ENCODE measurements around the gene ABHD2.
A peak's percentile ranks its signal among the peaks of the same experiment; 100 is the strongest.
"Not testable (repeated sequence)": the region's sequence is repeated elsewhere in the genome, so short reads cannot be mapped to it uniquely, and the experiment has no call there.

Gene ABHD2

DNA sequence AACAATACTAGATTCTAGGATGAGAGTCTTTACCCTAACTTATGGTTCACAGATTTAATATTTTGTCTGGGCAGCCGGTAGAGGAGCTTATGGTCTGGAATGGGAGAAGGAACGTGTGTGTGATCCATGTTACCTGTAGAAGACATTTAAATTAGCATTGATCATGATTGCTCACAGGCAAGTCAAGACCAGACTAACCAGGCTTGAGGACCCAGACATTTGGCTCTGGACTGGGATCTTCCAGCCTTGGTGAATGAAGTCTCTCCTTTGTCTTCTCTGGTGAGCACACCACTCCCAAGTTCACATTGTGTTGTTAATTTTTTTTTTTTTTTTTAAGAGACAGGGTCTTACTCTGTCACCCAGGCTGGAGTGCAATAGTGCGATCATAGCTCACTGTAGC is 11.7 kb downstream of the ABHD2 start:
- no peak for DNase-seq

DNA sequence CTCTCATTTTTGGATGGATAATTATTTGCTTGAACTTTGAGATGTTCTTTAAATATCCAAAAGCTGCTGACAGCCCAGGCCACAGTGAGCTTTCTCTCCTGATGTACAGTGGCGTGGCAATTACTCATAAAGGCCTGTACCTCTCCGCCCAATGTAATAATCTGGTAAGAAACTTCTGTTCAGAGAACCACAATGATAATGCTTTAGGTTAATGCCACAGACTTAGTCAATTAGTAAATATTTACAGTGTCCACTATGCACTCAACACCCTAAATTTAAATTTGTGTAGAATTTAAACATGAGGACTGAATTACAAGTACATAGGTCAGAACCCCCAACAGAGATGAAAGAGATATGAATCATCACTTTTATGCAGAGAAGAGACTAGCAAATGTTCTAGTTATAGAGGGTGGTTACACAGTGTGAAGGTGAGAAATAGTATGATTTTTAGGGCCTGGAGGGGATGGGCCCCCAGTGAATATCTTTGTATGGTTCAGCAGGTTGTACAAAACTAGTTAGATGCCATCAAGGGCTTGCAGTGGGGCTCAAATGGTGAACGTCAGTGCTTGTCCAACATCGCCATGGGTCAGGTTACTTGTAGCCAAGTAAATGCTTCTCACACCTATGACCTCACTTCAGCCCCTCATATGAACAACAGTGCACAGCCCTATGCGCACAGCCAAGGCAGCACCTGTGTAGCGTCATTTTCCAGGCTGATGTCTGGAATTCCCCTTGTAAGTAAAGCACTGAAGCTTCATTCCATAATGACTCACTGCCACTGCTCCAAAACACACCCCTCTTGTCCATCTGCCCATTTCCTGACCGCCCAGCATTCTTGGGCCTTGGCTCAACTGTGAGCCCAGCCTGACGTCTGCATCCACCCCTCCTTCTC is 13.3 kb downstream of the ABHD2 start:
- no peak for DNase-seq

DNA sequence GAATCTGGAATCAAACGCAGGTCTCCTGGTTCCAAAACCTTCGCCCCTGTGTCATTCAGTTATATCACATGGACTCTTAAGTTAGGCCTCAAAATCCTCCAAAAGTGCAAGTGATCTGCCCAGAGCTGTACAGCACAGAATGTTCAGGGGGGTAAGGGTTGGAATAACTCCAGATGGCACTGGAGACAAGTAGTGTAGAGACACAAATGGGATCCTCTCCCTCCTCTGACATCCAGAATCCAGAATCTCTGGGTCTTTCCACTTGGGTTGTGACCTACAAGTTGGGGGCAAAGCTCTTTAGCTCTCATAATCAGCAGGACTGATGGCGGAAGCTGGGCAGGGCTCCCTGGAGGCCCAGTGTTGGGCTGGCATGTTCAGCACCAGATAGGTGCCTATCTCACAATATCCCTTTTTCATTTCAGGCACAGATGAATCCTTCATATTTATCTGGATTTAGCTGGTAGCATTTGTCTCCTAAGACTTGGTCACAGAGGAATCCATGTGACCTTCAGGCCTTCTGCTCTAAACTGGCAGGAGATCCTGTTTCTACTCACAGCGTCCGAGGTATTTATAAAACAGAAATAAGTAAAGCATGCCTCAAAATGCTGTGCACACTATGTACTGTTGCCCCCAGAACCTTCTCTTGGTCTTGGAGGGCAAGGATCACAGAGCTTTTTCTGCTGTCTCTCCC is 15.4 kb downstream of the ABHD2 start:
- no peak for DNase-seq

DNA sequence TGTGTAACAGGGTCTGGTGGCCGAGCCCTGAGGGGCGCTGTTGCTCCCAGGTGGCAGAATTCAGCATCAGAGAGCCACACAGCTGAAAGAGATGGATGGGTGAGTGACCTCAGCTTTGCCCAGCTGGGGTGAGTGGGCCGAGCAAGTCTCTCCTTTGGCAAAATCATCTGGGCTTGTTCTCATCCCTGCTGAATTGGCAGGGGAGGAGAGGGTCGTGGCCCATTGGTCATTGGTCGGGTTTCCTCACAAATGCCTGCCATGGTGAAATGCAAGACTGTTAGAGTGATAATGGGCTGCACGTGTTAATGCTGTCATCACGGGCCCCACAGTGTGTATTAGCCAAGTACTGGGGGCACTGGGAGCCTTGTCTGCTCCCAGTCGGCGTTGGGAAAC is 15.9 kb downstream of the ABHD2 start:
- DNase-seq = no peak

DNA sequence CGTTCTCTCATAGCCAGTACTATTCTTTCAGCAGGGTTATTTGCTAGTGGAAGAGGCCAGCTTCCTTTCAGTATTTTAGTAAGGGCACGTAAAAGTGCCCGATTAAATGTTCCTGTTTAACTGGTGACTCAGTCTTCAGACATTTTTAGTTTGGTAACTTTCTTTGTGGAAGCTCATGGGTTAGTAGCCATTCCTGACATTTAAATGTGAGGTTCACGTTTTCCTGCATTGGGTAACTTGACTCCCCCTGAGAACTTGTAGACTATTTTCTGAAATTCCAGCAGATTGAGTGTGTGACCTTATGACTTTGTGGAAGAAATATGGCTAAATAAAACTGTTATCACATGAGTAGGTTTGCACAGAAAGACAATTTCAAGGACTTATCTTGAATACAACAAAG is 16.9 kb downstream of the ABHD2 start:
- no peak for DNase-seq

DNA sequence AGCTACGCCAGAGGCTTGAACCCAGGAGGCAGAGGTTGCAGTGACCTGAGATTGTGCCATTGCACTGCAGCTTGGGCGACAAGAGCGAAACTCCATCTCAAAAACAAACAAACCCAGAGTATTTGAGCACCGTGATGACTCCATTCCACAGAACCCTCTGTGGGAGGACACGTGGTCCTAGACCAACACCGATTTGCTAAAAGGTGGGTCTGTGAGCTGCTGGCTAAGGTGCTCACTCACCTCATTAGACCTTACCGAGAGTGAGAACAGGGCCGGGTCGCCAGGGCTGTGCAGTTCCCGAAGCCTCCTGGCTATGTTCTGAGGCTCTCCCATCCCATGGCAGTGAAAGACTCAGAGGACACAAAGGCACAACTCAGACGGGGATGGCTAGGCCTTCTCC is 17.9 kb downstream of the ABHD2 start:
- DNase-seq = no peak

DNA sequence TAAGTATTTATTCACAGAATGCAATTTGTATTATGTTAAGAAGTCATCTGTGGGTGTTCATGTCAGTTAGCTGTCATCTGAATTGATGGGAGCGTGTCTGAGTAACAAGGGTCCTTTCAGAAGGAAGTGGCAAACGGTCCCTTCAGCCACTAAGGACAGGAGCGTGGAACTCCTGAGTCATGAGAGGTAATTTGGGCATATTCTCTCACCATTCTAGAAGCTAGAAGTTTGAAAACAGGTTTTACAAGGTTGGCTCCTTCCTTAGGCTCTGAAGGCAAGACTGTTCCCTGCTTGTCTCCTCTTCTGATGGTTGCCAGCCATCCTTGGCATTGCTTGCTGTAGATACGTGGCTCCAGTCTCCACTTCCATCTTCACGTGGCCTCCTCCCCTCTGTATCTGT is 19.7 kb downstream of the ABHD2 start:
- no peak for DNase-seq

DNA sequence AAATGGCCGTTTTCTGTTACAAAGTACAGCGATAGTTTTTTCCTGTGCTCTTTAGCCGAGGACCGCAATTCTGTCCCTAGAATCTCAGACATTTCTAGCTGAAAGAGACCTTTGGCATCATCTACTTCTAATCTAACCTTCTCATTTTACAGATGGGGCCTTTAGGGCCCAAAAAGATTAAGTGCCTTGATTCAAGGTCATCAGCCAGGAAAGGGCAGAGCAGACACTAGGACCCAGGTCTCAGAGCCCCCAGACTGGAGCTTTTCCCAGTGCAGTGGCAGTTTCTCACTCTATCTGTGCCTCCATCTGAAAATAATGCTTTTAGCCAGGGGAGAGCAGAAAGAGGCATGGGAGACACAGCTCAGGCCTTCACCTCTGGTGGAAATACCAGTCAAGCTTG is 20.6 kb downstream of the ABHD2 start:
- no peak for DNase-seq

DNA sequence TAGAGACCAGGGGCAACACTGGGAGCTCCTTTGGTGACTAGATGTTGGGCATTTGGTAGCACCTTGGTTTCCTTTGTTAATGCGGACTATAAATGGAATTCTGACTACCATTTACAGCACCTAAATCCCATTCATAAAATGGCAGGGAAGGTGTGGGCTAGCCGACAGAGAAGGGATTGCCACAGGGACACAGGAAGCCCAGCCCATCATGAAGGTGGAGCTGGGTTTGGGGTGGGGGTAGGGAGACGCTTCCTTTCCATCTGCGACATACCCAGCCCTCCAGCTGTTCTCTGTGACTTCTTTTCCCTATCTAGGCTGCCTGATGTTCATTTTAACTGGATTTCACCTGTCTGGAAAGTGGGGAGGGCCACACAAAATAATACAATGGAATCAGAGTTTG is 21.0 kb downstream of the ABHD2 start:
- no peak for DNase-seq

DNA sequence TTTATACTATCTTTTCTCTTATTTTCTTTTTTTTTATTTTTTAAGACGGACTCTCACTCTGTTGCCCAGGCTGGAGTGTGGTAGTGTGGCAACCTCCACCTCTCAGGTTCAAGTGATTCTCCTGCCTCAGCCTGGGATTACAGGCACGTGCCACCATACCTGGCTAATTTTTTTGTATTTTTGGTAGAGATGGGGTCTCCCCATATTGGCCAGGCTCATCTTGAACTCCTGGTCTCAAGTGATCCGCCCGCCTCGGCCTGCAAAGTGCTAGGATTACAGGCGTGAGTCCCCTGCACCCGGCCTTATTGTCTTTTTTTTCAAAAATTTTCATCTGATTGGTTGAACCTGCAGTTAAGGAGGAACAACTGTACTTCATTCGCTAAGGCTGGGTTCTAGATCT is 21.8 kb downstream of the ABHD2 start:
- DNase-seq = no peak

DNA sequence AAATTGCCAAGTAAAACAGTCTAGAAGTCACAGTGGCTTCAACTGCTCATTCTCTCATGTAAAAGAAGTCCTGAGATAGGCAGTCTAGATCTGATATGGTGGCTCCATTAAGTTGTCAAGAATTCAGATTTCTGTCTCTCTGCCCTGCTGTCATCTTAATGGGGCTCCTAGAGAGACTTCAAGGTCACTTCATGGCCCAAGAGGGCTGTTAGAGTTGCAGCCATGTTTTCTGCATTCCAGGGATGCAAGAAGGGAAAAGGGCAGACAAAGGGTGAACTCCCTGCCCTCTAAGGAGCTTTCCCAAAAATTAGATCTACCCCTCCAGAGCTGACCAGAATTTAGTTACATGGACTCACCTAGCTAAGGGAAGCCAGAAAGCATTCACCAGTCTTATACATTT is 23.1 kb downstream of the ABHD2 start:
- DNase-seq = no peak

DNA sequence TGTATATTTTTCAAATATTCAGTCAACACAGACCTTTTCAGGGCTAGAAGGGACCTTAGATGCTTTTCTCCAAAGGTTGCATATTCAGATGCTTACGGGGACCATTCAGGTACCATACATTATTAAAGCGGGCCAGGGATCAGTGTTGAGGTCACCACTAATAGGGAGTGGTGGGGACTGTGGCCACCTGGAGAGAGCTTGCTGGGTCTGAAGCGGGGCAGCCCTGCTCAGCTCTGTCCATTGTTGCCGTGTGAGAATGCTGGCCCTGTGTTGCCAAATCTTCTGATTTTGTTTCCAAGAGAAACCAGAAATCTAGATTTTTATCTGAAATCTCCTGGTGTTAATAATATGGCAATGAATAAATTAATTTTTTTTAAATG is 23.7 kb downstream of the ABHD2 start:
- no peak for DNase-seq

DNA sequence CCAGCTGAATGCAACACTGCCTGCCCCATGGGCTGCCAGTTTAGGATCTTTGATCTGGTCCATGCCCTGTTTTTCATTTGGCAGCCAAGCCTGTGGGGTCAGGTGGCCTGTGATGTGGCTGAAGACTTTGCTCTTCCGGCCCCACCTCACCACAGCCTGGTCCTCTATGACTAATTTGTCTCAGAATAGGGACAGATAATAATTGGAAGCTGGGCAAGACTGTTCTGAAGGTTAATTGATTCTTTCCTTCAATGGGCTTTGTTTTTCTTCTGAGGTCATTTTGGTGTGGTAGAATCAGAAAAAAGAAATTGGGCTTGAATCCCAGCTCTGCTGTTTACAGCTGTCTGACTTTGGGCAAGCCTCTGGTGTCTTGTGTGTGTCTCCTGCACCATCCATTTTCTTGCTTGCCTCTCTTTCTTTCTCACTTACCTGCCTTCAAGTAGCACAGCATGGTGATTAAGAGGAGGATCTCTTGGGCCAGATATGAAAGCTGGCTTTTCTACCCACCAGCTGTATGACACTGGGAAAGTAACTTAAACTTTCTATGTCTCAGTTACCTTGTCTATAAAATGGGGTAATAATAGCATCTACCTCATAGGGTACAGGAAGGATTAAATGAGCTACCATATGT is 24.2 kb downstream of the ABHD2 start:
- no peak for DNase-seq

DNA sequence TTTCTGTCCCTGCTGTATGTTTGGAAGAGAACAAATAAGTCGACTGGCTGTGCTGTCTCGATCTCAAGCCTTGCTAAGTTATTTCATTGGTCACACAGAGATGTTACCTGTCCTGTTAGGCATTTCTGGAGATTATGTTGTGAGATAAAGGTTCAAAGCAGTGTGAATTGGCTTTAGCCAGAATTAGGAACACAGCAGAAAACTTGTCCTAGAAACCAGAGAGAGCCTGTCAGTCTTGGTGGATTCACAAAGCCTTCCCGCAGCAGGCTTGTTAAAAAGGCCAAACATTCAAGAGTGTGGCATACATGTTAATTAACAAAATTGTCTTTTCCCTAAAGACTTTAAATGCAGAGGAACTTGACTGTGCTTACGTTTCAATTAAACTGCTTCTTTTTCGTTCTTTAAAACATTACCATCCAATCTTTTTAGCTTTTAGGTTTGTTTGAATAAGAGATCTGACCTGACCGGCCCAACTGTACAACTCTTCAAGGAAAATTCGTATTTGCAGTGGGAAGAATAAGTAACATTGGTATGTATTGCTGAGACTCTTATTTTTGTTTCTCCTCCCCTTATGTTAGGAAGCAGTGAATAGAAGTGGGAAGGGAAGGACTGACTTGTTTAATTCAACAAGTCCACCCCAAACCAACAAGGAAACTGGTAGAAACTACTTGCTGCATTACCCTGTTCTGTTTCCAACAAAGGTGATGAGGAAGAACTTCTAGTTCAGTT is 25.2 kb downstream of the ABHD2 start:
- DNase-seq = no peak

DNA sequence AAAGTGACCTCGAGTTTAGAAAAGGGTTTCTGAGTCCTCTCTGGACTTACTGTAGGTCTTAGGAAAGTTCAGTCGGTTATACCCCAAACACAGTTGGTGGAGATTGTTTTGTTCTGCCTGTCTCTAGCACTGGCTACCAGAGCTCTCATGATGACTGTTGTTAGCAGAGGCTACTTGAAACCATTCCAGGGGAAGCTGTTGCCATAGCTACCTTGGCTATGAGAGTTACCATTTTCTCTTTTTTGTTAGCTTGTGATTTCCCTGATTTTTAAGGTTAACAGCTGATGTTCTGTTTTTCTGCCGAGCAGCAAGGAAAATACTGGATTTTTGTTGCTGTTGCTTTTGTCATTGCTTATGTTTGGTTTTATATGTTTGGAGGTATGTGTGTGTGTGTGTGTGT is 26.7 kb downstream of the ABHD2 start:
- DNase-seq = peak; percentile 26

DNA sequence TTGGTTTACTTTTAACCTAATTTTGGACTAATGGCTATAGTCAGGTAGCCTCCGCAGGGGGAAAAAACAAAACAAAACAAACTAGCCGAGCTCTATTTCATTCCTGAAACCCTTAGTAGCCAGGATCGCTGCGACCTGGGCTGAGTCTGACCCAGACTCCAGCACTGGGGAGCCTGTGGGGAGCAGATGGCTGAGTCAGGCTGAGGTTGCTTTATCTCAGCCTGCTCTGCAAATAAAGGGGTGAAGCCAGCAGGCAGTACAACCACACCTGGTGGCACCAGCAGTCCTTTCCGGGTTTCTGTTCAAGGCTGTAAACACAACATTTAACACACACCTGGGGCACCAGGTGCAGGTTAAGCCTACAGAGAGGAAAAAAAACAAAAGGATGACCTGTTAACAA is 27.3 kb downstream of the ABHD2 start:
- peak; percentile 67 for DNase-seq

DNA sequence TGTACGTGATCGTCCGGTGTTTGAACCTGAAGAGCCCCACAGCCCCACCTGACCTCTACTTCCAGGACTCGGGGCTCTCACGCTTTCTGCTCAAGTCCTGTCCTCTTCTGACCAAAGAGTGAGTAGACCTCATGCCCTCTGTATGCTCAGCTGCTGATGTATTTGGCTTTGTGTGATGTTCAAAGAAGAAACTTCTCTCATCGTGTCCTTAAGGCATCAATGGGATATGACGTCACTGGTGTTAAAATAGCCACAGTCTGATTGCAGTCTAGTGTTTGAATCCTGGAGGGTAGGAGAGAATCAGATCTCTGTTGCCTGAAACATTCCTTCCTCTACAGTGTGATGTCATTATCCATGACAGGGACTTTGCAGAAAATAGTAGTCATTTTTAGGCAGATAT is 28.1 kb downstream of the ABHD2 start:
- no peak for DNase-seq

DNA sequence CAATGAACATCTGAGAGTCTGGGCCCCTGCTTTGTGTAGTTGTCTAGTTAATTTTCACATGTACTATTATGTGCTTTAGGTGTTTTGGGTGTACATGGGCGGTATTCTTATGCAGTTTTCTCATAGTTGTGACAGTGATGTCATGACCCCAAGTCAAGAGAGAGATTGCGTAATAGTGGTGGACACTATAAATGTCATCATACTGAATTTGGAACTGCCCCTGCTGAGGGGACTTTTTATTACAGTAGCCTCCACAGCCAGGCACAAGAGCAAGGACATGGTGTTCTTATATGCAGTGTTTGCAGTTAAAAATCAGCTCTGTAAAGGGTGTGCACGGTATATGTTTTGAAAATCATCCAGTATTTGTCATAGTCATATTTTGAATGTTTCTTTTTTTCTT is 29.5 kb downstream of the ABHD2 start:
- DNase-seq = no peak

DNA sequence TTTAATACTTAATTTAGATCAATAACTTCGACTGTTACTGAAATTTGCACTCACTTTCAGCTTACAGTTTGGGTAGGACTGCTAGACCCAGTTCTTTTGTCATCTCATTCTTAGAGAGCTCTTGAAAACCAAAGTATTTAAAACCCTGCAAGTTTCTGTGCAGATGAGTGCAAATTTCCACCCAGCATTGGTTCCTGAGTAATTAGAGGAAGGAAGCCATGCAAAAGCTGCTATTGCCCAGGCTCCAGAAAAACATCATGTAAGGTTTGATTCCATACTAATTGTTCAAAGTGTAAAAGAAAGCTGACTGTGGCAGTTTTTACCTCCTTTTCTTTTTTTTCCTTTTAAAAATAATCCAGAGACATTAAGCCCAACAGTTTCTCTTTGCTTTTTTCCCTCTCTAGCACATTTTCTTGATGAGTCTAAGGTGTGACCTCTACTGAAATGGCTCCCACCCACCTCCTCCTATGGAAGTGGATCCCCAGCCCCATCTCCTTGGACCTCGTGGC is 30.3 kb downstream of the ABHD2 start:
- DNase-seq = no peak

DNA sequence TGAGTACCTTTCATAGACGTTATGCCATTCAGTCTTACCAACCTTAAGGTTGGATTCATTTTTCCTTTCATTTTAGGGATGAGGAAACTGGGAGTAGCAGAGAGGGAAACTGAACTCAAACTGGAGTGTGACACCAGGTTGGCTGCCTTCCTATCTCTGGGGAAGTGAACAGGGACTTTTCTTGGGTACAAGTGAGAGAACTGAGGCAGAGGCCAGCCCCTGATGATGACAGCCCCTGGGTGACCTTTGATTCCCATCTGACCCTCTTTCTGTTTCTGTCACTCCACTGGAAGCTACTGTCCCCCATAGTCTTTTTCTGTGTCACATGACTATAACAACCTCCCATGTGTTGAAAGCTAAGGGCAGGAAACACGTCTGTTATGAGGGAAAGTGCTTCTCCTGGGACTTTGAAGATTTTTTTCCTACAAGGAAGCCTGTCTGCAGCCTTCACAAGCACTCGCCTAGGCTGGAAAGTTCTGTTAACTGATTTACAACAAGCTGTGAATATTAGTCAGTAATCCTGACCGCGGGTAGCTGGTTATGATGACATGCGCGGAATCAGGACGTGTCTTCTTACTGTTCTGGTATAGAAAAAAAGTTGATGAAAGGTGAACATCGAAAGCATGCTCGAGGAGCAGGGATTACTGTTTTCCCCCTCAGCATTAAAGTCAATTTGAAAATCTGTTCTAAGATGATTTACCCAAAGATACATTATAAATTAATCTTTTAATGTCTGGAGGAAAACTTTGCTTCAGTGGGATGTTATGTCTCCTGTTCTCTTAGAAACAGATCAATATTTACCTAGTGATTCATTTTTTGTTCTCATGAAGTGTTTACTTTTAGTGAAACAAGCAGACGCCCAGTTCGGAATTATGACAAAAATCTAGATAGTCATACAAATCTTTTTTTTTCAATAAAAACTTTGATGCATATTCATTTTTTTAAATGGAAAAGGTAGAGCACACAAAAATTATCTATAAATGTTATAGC is 31.5 kb downstream of the ABHD2 start:
- no peak for DNase-seq

DNA sequence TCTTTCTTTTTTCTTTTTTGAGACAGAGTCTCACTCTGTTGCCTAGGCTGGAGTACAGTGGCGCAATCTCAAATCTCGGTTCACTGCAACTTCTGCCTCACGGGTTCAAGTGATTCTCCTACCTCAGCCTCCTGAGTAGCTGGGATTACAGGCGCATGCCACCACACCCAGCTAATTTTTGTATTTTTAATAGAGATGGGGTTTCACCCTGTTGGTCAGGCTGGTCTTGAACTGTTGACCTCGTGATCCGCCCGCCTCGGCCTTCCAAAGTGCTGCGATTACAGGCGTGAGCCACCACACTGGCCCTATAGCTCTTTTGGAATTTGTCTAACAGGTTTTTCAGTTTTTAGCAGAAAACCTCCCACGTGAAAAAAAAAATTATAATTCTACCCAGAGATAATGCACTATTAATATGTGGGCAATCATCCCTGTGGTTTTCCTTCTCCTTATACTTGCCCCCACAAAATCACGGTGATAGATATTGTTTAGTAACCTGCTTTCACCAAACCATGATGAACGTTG is 32.3 kb downstream of the ABHD2 start:
- DNase-seq = not testable (repeated sequence)

DNA sequence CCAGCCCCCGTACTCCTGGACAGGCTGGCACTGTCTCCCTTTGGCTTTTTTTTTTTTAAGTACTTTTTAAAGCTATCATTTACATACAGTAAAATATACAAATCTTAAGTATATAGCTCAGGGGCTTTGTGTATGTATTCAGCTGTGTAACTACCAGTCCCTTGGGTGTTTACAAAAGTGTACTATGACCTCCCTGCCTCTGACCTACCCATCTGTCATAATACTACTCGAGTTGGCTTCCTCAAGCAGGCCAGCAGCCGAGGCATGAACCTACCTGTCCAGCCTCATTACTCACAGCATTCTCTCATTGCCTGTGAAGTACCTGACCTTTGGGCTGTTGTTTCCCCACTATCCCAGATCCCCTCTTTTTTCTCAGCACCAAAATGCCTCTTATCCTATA is 33.2 kb downstream of the ABHD2 start:
- no peak for DNase-seq

All from NCI-H2171 (cell line).